Measurements from ENCODE around the gene NAPA.

NAPA gene

DNA sequence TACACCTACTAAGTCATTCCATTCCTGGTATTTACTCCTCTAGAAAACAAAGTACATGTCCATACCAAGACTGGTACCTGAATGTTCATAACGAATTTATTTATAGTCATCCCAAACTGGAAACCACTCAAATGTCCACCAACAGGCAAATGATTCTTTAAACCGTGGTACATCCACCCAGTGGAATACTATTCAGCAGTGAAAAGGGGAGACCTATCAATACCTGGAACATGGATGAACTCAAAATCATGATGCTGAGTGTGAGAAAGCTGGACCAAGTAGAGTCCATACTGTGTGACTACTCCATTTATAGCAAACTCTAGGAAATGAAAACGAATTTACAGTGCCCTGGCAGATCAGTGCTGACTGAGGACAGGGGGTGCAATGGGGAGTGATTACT, 11.9 kb upstream of the NAPA start:
- in situ Hi-C loops (cut with HindIII; ENCODE audit: low sequenced_read_pairs), result no loop called here

DNA sequence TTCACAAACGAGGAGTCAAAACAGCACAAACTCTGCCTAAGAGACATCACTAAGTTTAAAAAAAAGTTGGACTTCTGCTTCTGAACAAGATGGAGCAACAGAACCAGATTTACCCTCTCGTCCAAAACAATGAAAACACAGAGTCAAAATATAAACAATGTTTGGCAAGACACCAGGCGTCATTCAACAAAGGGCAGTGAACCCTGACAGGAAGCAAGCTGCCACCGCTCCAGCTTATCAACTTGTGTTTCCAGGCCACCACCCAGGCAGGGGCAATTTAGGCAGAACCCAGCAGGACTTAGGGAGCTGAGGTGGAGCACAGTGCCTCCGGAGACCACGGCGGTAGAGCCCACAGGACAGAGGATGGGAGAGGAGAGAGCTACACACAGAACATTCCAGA, 8.6 kb upstream of the NAPA start:
- in situ Hi-C loops (cut with HindIII; ENCODE audit: low sequenced_read_pairs), result no loop called here

DNA sequence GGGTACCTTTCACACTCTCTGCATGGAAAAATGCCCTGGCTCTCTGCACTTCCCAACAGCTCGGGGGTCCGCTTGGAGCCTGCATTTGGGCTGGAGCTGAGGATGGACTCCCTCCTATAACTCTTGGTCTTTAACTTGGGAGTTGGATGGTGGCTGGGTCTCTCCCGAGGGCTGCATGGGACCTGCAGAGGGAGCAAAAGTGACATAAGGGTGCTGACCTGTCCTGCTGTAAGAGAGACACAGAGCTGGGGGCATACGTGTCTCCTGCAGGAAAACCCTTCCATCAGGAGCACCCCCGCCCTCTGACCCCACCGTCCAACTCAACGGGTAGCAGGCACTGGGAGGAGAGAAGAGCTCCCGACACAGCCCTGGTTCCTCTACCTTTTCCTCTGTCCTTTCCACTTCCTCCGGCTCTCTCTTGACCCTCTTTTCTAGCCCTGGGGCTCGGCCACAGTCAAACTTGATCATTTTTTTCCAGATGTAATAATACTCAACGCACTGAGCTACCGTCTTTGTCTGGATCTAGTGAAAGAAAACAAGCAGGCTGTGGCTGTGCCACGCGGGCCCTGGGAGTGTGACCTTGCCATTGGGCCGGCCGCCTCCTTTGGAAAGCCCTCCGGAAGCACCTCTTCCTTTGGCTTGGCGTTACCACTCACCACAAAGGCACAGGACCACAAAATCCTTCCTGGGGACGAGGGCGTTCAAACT, 6.8 kb upstream of the NAPA start:
- in situ Hi-C loops (cut with HindIII; ENCODE audit: low sequenced_read_pairs), result no loop called here

DNA sequence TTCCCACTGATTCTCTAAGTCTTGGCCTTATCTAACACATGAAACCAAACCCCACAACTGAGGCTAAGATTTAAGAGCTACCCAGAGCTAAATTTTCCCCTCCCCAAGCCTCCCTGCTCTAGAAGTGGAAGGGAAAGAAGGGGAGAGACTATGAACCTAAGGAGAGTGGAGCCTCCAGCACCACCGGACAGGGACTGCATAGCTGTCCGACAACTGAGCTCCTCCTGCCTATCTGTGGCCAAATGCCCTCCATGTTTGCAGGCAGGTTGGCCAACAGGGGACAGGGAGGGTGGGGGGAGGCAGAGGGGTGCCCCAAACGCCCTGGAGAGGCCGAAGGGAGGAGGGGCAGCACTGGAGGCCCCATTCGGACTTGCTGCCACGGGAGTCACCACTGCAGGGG, 6.0 kb upstream of the NAPA start:
- in situ Hi-C loops (cut with HindIII; ENCODE audit: low sequenced_read_pairs), result no loop called here

GRCh38 chr19:47520343-47520806, 5.5 kb upstream of the NAPA start:
- in situ Hi-C loops (cut with HindIII; ENCODE audit: low sequenced_read_pairs), result no loop called here

DNA sequence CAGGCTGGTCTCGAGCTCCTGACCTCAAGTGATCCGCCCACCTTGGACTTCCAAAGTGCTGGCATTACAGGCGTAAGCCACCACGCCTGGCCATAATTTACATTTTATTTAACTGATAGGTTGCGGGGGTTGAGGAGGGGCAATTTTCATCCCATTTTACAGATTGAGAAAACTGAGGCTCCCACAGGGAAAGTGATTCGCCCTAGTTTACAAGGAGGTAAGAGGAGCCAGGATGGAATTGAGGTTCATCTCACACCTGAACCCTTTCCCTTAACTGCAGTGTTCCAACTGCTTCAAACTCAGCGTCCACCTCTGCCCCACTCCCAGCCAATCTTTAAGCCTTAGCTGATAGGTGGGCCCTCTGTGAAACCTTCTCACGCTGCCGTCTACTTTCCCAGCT, 4.0 kb upstream of the NAPA start:
- in situ Hi-C loops (cut with HindIII; ENCODE audit: low sequenced_read_pairs), result no loop called here

DNA sequence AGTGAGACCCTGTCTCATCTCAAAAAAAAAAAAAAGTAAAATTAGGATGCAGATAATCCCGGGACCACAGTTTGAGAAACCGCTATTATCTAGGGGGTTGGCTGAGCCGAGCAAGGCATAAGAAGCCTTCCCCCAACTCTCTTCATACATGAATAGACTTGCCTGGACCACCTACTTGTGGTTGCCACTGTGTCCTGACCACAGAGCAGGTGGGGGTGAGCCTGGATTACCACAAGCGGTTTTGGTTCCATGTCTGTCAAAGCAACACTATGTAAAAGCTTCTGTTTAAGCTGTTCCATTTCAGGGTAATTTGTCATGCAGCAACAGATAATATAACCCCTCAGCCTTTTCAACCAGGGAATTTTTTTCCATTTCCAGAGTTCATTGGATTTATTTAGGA, 3.3 kb upstream of the NAPA start:
- in situ Hi-C loops (cut with HindIII; ENCODE audit: low sequenced_read_pairs), result no loop called here

DNA sequence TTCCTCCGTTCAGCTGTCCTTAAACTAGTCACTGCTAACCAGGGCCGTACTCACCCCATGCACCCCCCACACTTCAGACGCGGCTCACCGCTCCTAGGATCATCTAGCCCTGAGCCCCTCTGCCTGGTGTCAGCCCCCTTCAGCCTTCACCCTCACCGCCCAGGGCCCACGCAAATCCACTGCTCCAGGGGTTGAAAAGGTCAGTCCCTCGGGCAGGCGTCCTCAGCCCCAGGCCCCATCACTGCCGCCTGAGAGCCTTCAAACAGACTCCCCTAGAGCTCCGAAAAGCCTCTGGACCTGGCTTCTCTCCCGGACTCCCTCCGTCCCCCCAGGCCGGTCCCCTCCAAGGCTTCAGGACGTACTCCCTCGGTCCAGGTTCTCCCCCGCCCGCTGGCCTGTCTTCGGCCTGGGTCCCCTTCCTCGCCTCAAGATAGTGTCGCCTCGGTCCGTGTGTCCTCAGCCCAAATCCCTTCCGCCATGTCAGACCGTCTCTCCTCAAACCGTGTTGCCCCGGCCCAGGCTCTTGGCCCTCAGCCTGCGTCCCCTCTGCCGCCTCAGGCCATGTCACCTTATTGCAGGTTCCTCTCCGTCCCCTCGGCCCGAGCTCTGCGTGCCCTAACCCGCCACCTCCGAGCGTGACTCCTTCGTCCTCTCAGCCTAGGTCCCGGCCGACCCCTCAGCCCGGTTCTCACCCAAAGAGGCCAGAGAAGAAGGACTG, 553 bp downstream of the NAPA start:
- in situ Hi-C loops (cut with HindIII; ENCODE audit: low sequenced_read_pairs), result no loop called here

- in situ Hi-C loops (cut with HindIII; ENCODE audit: low sequenced_read_pairs), result no loop called here
Observed at GRCh38 chr19:47512948-47513319, 1.9 kb downstream of the NAPA start.

DNA sequence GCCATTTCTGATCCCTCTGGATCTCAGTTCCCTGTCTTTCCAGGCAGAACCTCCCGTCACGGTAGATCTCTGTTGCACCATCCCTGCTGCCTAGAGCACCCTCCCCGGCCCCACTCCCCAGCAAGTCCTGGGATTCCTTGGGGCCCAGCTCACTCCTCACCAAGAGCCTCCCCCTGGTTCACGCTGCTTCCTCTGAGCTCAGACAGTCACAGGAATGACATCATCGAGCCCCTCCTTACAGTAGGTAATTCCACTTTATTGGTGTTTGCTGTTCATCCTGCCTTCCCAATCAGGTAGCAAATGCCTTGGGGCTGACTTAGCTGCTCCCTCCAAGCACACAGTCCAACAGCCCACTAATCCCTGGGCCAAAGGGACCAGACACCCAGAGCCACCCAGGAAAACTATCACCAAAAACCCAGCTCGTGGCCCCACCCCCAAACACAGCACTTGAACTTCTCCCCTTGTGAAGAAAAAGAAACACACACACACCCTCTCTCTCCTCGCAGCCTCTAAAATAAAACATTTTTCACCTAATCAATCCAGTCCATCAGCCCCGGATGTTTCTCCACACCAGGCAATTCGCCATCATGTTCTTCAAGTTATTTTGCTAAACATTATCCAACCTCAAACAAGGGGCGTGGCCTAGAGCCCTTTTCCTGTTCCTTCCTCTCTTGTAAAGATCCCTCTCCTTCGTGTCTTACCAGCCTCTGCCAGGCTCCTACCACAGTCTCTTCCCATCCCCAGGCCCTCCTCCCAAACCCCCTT, 2.5 kb downstream of the NAPA start:
- in situ Hi-C loops (cut with HindIII; ENCODE audit: low sequenced_read_pairs), result no loop called here

DNA sequence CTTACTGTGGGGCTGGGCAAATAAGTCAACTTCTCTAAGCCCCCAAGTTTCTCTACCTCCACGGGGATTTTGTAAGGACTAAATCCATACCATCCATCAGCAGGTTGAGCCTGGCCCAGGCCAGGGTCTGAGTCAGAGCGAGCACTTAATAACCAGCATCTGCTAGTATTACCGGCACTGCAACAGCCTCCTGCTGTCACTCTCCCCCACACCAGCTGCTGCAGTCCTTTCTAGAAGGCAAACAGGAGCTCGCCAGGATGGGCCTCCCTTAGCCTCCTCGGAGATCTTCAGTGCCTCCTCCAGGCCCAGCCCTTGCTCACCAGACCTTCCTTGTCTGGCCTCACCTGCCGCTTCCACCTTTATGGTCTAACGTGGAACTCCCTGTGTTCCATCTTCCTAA, 3.2 kb downstream of the NAPA start:
- in situ Hi-C loops (cut with HindIII; ENCODE audit: low sequenced_read_pairs), result no loop called here

DNA sequence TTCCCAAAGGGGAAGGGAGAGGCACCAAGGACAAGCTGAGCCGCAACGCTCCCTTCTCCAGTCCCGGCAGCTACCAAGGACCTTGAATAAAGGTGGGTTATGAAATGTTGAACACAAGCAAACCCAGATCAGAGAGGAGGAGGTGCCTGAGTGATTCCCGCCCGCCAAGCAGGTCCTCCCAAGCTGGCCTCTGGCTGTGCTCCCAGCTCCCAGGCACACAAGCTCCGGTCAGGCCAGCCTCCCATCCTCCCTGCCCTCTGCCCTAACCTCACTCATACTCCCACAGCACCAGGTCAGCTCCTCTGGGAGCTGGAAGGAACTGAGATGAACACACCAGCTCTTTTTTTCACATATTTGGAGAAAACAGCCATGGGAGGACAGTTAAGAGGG, 3.7 kb downstream of the NAPA start:
- in situ Hi-C loops (cut with HindIII; ENCODE audit: low sequenced_read_pairs), result no loop called here

GRCh38 chr19:47510516-47511127, 4.2 kb downstream of the NAPA start:
- in situ Hi-C loops (cut with HindIII; ENCODE audit: low sequenced_read_pairs), result no loop called here

DNA sequence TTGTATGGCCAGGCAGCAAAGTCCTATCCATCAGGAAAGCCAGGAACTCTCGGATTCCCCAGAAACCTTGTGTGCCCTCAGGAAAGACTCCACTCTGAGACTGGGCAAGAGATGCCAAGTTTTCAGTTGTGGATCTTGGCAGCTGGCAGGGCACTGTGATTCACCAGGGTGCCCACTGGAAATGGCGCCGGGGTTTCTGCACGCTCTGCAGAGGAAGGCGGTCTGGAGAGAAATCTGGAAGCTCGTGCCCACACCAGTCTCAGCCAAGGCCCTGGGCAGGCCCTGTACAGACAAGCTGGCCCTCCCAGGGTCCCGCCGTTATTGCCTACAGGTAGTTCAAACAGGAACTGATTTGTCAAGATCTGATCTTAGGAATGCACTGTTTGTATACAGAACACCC, 4.9 kb downstream of the NAPA start:
- in situ Hi-C loops (cut with HindIII; ENCODE audit: low sequenced_read_pairs), result no loop called here

GRCh38 chr19:47509170-47509847, 5.6 kb downstream of the NAPA start:
- in situ Hi-C loops (cut with HindIII; ENCODE audit: low sequenced_read_pairs), result no loop called here

GRCh38 chr19:47508721-47509120, 6.1 kb downstream of the NAPA start:
- in situ Hi-C loops (cut with HindIII; ENCODE audit: low sequenced_read_pairs), result no loop called here

GRCh38 chr19:47507924-47508553, 6.8 kb downstream of the NAPA start:
- in situ Hi-C loops (cut with HindIII; ENCODE audit: low sequenced_read_pairs), result no loop called here

GRCh38 chr19:47507012-47507411, 7.9 kb downstream of the NAPA start:
- in situ Hi-C loops (cut with HindIII; ENCODE audit: low sequenced_read_pairs), result no loop called here

- in situ Hi-C loops (cut with HindIII; ENCODE audit: low sequenced_read_pairs), result no loop called here
Observed at GRCh38 chr19:47506459-47506858, 8.4 kb downstream of the NAPA start.

DNA sequence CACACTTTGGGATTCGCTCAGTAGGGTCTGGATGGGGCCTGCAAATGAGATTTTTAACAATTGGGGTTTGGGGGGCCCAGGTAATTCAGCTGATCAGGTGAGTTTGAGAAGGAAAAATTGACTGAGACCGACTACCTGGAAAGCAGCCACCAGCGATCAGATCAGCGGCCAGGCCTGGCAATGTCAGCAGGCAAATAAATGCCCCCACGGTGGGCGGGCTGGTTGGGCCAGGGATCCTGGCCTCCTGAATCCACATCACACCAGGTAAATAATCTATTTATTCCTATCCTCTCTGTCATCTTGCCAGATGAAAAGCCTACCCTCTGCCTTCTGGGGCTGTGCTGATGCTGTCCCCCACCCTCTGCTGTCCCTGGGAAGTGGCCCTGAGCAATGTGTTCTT, 9.4 kb downstream of the NAPA start:
- in situ Hi-C loops (cut with HindIII; ENCODE audit: low sequenced_read_pairs), result no loop called here

DNA sequence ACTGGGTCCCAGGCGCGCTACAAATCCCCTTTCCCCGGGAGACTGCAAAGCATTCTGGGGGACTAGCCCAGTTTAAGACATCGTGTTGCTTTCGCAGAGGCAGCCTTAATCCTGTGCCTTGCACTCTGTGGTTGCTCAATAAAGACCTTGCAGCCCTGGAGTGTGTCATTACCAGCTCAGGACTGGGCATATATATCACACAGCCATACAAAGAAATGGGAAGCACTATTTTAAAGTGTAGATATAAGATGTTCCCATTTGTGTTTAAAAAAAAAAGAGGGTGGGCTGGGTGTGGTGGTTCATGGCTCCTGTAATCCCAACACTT, 11.1 kb downstream of the NAPA start:
- in situ Hi-C loops (cut with HindIII; ENCODE audit: low sequenced_read_pairs), result no loop called here

Data from DLD1 (cell line).